B cell (primary cell): ENCODE data around the gene CCDC93. TPM values are rescaled to one million over a fixed set of nuclear protein-coding genes. Genes with fewer than 3 reads are reported as not detected.

Experiments used
- ATAC-seq: fragments of 200-7000 bp; cut with Tn5 transposase; one replicate; pipeline ENCODE4 v1.10.0; 2021; ENCODE audit warnings: low read depth, mild to moderate bottlenecking, moderate number of reproducible peaks, moderate library complexity
- CTCF ChIA-PET: fragments of 350-600 bp; sonication (Branson Sonifier 250); formaldehyde crosslinking; loops from one replicate; lab custom pipeline; 2021; ENCODE audit warnings: antibody characterized with exemption, inconsistent platforms; lab: Charles Lee
- POLR2A ChIA-PET: fragments of 350-600 bp; sonication (Branson Sonifier 250); formaldehyde crosslinking; loops from one replicate; lab custom pipeline; 2021; ENCODE audit warnings: antibody characterized with exemption; lab: Charles Lee
- DNase-seq: peaks from one replicate; pipeline ENCODE4 v3.0.0; 2013
- H2AFZ ChIP-seq: 2 replicates; pipeline ENCODE4 v1.6.1; 2012; ENCODE audit warnings: mild to moderate bottlenecking, low read depth, low read length; ENCODE audit not compliant: insufficient read depth, poor library complexity, severe bottlenecking
- H3K27ac ChIP-seq, 2 donors: 1 replicate in 1 of 2; 2 replicates in 1 of 2; pipeline ENCODE4 v1.5.1; 2012 to 2013; ENCODE audit warnings: low read length in 2 of 2, mild to moderate bottlenecking in 2 of 2, moderate library complexity in 1 of 2
- H3K27me3 ChIP-seq, 4 experiments: fragments of 200-600 bp in 1 of 4; sonication (generic) in 1 of 4; replicated peaks in 1 of 4; 1 replicate in 2 of 4; 2 replicates in 2 of 4; pipeline versions ENCODE4 v1.6.1 to v1.7.0; 2013 to 2016; ENCODE audit warnings: low read length in 3 of 4, mild to moderate bottlenecking in 2 of 4, mixed read lengths in 1 of 4, moderate library complexity in 1 of 4; ENCODE audit not compliant: insufficient read depth in 4 of 4, control insufficient read depth in 3 of 4; ENCODE audit errors: control extremely low read depth in 1 of 4
- H3K36me3 ChIP-seq, 2 experiments: replicated peaks in 1 of 2; 1 replicate in 1 of 2; 2 replicates in 1 of 2; pipeline versions ENCODE4 v1.6.1 to v1.7.1; 2013; ENCODE audit warnings: low read length in 1 of 2; ENCODE audit not compliant: insufficient read depth in 2 of 2, control insufficient read depth in 1 of 2; ENCODE audit errors: control extremely low read depth in 1 of 2, extremely low read depth in 1 of 2
- H3K4me1 ChIP-seq, 2 donors: fragments of 200-600 bp in 1 of 2; sonication (generic) in 1 of 2; 1 replicate in 1 of 2; 2 replicates in 1 of 2; pipeline versions ENCODE4 v1.5.1 to v1.6.1; 2013 to 2017; ENCODE audit warnings: low read length in 2 of 2; ENCODE audit not compliant: control insufficient read depth in 2 of 2, insufficient read depth in 2 of 2
- H3K4me2 ChIP-seq: replicated peaks from 2 replicates; pipeline ENCODE3; 2012; ENCODE audit warnings: mild to moderate bottlenecking, low read depth, low read length; ENCODE audit not compliant: poor library complexity, severe bottlenecking
- H3K4me3 ChIP-seq, 5 experiments: fragments of 200-600 bp in 1 of 5; sonication (generic) in 1 of 5; 1 replicate in 3 of 5; 2 replicates in 2 of 5; pipeline versions ENCODE4 v1.5.1 to v1.7.0; 2011 to 2016; ENCODE audit warnings: low read length in 4 of 5, mild to moderate bottlenecking in 4 of 5, low read depth in 2 of 5, control low read depth in 1 of 5, moderate library complexity in 1 of 5; ENCODE audit not compliant: insufficient read depth in 1 of 5; ENCODE audit errors: control extremely low read depth in 1 of 5, extremely low read depth in 1 of 5
- H3K79me2 ChIP-seq: fragments of 200-600 bp; sonication (generic); one replicate; pipeline ENCODE4 v1.6.0; 2016; ENCODE audit warnings: low read length; ENCODE audit not compliant: control insufficient read depth, insufficient read depth
- H3K9ac ChIP-seq: fragments of 200-600 bp; sonication (generic); 2 replicates; pipeline ENCODE4 v1.6.1; 2017; ENCODE audit warnings: mild to moderate bottlenecking, low read length, moderate library complexity
- H3K9me3 ChIP-seq, 3 donors: one replicate each; pipeline versions ENCODE4 v1.6.1 to v1.7.1; 2013; ENCODE audit warnings: low read length in 2 of 3; ENCODE audit not compliant: control insufficient read depth in 2 of 3, insufficient read depth in 1 of 3; ENCODE audit errors: control extremely low read depth in 1 of 3
- H4K20me1 ChIP-seq: 2 replicates; pipeline ENCODE4 v1.6.0; 2012; ENCODE audit warnings: mild to moderate bottlenecking, low read length; ENCODE audit not compliant: insufficient read depth, control insufficient read depth, poor library complexity, severe bottlenecking
- H3K27ac Mint-ChIP-seq: one replicate; pipeline ENCODE4 v1.8.0; 2021; ENCODE audit warnings: mixed read lengths
- H3K27me3 Mint-ChIP-seq: one replicate; pipeline ENCODE4 v1.8.0; 2021; ENCODE audit warnings: mixed read lengths
- H3K4me1 Mint-ChIP-seq: one replicate; pipeline ENCODE4 v1.8.0; 2021; ENCODE audit warnings: mixed read lengths
- H3K4me3 Mint-ChIP-seq: one replicate; pipeline ENCODE4 v1.8.0; 2021; ENCODE audit warnings: mixed read lengths
- H3K9me3 Mint-ChIP-seq: one replicate; pipeline ENCODE4 v1.8.0; 2022; ENCODE audit warnings: mixed read lengths; ENCODE audit not compliant: insufficient read depth
- EZH2 ChIP-seq: IDR thresholded peaks from 2 replicates; pipeline ENCODE4 v1.6.1; 2012; ENCODE audit warnings: borderline replicate concordance, low read depth, mild to moderate bottlenecking, moderate library complexity, low read length; ENCODE audit not compliant: insufficient read depth, poor library complexity, severe bottlenecking
- WGBS: methylation state at CpG from one replicate; pipeline ENCODE4 v1.1.5; 2013; ENCODE audit warnings: missing lambda C conversion rate; ENCODE audit not compliant: insufficient coverage; 5-methylcytosine and 5-hydroxymethylcytosine counted together
- intact Hi-C: fragments of 100-400 bp; cut with micrococcal nuclease; formaldehyde crosslinking; loops from one replicate; pipeline ENCODE4 v1.10.0; 2022
- polyA plus RNA-seq: library from polyadenylated mRNA; depleted of rRNA; stranded (reverse); fragments of >200 nt; gene quantifications from 2 replicates; pipeline ENCODE4 v1.2.3, GENCODE V29; 2012
- total RNA-seq, 2 donors: library from RNA; stranded (reverse); fragments of 120-200 nt in 1 of 2; gene quantifications; 1 replicate in 1 of 2; 2 replicates in 1 of 2; pipeline versions ENCODE4 v1.2.3 to v1.2.4, GENCODE V29; 2013 to 2022
- TF ChIP-seq, protein P1 (sequence below): fragments of 200-600 bp; IDR thresholded peaks from one replicate; pipeline ENCODE4 v1.8.0; 2022; ENCODE audit warnings: antibody characterized with exemption, mild to moderate bottlenecking

CCDC93 gene
- total and polyA plus RNA-seq, 2 donors (not counting 1 experiment from before 2014, with no cell fraction given): 17.5 to 79.6 TPM

DNA sequence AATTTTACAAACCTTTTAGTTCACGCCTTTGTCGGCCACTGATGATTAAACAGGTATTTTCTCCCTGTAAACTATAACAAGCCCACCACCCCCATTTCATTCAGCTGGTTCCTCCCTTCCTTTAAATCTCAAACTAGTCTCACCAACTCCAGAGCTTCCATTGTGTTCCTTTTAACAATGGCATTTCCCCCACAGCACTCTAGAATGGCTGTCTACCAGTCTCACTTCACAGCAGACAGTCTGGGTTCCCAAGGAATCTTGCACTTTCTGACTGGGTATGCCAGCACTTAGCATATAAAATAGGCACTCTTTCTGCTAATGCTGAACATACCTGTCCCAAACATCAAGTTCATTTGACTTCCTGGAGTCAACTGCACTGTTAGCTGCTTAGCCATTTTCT lies 75.3 kb downstream of the CCDC93 start:
- no peaks in the 10 kb centered on the region for H4K20me1 ChIP-seq
- no peaks in the 10 kb centered on the region for H3K79me2 ChIP-seq
- H3K27me3 ChIP-seq: no peaks in the 10 kb centered on the region
- no peaks in the 10 kb centered on the region for H3K9me3 ChIP-seq
- intact Hi-C loops: loop anchor here (10.0 kb wide), 1 partner anchor 124 kb away; the partner anchor contains the start of gene DDX18
- ChIA-PET CTCF (no interaction called here), POLR2A (no interaction called here)
- Mint-ChIP-seq H3K27me3 (no peaks in the 10 kb centered on the region), H3K27ac (no peak overlapping the region), H3K4me1 (no peaks in the 10 kb centered on the region), H3K4me3 (no peak overlapping the region), H3K9me3 (no peaks in the 10 kb centered on the region)
- TF ChIP-seq, protein P1, sequence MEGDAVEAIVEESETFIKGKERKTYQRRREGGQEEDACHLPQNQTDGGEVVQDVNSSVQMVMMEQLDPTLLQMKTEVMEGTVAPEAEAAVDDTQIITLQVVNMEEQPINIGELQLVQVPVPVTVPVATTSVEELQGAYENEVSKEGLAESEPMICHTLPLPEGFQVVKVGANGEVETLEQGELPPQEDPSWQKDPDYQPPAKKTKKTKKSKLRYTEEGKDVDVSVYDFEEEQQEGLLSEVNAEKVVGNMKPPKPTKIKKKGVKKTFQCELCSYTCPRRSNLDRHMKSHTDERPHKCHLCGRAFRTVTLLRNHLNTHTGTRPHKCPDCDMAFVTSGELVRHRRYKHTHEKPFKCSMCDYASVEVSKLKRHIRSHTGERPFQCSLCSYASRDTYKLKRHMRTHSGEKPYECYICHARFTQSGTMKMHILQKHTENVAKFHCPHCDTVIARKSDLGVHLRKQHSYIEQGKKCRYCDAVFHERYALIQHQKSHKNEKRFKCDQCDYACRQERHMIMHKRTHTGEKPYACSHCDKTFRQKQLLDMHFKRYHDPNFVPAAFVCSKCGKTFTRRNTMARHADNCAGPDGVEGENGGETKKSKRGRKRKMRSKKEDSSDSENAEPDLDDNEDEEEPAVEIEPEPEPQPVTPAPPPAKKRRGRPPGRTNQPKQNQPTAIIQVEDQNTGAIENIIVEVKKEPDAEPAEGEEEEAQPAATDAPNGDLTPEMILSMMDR: no peak
- TF ChIP-seq EZH2: no peak
- 95% methylated on average over 2 of the region's 2 CpGs for WGBS
- no peak overlapping the region for H3K27ac ChIP-seq
- H3K36me3 ChIP-seq: peaks cover 6 to 95% of the 10 kb centered on the region in 2 experiments
- DNase-seq (no peak), ATAC-seq (no peak)
- no peak overlapping the region for H3K4me3 ChIP-seq
- H3K4me2 ChIP-seq: no peak overlapping the region
- no peak overlapping the region for H3K9ac ChIP-seq
- H2AFZ ChIP-seq: no peak overlapping the region
- H3K4me1 ChIP-seq: no peaks in the 10 kb centered on the region

GRCh38 chr2:117936871-117937428 lies 76.9 kb downstream of the CCDC93 start:
- Histone ChIP-seq H3K79me2 (no peaks in the 10 kb centered on the region), H3K4me3 (no peak overlapping the region), H3K9ac (no peak overlapping the region), H3K27me3 (no peaks in the 10 kb centered on the region), H2AFZ (no peak overlapping the region), H4K20me1 (no peaks in the 10 kb centered on the region), H3K27ac (no peak overlapping the region), H3K9me3 (peaks cover 0 to under 1% (median 0%) of the 10 kb centered on the region in 3 donors), H3K4me2 (no peak overlapping the region), H3K36me3 (peaks cover 8 to 95% of the 10 kb centered on the region in 2 experiments), H3K4me1 (no peaks in the 10 kb centered on the region)
- Mint-ChIP-seq H3K4me1 (no peaks in the 10 kb centered on the region), H3K9me3 (no peaks in the 10 kb centered on the region), H3K27me3 (no peaks in the 10 kb centered on the region), H3K27ac (no peak overlapping the region), H3K4me3 (no peak overlapping the region)
- TF ChIP-seq, protein P1: no peak
- no peak for TF ChIP-seq EZH2
- POLR2A ChIA-PET: no interaction called here
- CTCF ChIA-PET: no interaction called here
- intact Hi-C loops: loop anchor here (10.0 kb wide), 1 partner anchor 122 kb away; the partner anchor contains the start of gene DDX18
- 100% methylated on average over 1 of the region's 5 CpGs for WGBS
- DNase-seq (no peak), ATAC-seq (no peak)
